Retinal pigment epithelial cell (primary cell): Measurements from ENCODE around the gene TRMT61A.

Experiments used
- DNase-seq: peaks from one replicate; pipeline ENCODE4 v3.0.0-alpha.2; 2010; ENCODE audit warnings: low read depth
- H3K4me3 ChIP-seq: 2 replicates; pipeline ENCODE4 v1.5.1; 2011; ENCODE audit warnings: mild to moderate bottlenecking, low read length, control low read depth, moderate library complexity
- CTCF ChIP-seq: conservative IDR thresholded peaks from 2 replicates; pipeline ENCODE4 v1.5.1; 2011; ENCODE audit warnings: low read depth, low read length, control low read depth, inconsistent platforms

TRMT61A gene

GRCh38 chr14:103552011-103552845 lies 23.2 kb downstream of the TRMT61A start:
- no peak for TF ChIP-seq CTCF
- no peak for DNase-seq
- H3K4me3 ChIP-seq, result no peak overlapping the region

- no peak for DNase-seq
- no peak overlapping the region for H3K4me3 ChIP-seq
- TF ChIP-seq CTCF, result no peak
Observed at GRCh38 chr14:103552846-103553210, 23.8 kb downstream of the TRMT61A start.

GRCh38 chr14:103555559-103556337 lies 26.8 kb downstream of the TRMT61A start:
- TF ChIP-seq CTCF, result no peak
- no peak for DNase-seq
- H3K4me3 ChIP-seq, result no peak overlapping the region

- H3K4me3 ChIP-seq, result no peak overlapping the region
- no peak for DNase-seq
- no peak for TF ChIP-seq CTCF
Observed at GRCh38 chr14:103556946-103557758, 28.2 kb downstream of the TRMT61A start.

GRCh38 chr14:103558071-103558882 lies 29.3 kb downstream of the TRMT61A start:
- DNase-seq, result no peak
- TF ChIP-seq CTCF, result no peak
- H3K4me3 ChIP-seq, result no peak overlapping the region

- DNase-seq, result no peak
- no peak for TF ChIP-seq CTCF
- H3K4me3 ChIP-seq, result no peak overlapping the region
Observed at GRCh38 chr14:103559766-103560165, 30.8 kb downstream of the TRMT61A start.
